Activated CD8-positive, alpha-beta T cell treated with anti-CD3 and anti-CD28 coated beads for 36 hours (primary cell): ENCODE measurements around the gene COL6A1. TPM values are rescaled to one million over a fixed set of nuclear protein-coding genes. Genes with fewer than 3 reads are reported as not detected.

ENCODE experiments used
- ATAC-seq: fragments of 200-7000 bp; cut with Tn5 transposase; one replicate; pipeline ENCODE4 v1.10.0; 2021; ENCODE audit warnings: mild to moderate bottlenecking, moderate library complexity
- CTCF ChIA-PET: fragments of 350-600 bp; sonication (Branson Sonifier 250); formaldehyde crosslinking; loops from one replicate; lab custom pipeline; 2021; ENCODE audit warnings: antibody characterized with exemption; lab: Charles Lee
- POLR2A ChIA-PET: fragments of 350-600 bp; sonication (Branson Sonifier 250); formaldehyde crosslinking; loops from one replicate; lab custom pipeline; 2021; ENCODE audit warnings: antibody characterized with exemption; lab: Charles Lee
- DNase-seq: peaks from one replicate; pipeline ENCODE4 v3.0.0-alpha.2; 2020
- H3K27ac Mint-ChIP-seq: one replicate; pipeline ENCODE4 v1.8.0; 2021; ENCODE audit warnings: mild to moderate bottlenecking, mixed read lengths
- H3K27me3 Mint-ChIP-seq: one replicate; pipeline ENCODE4 v1.8.0; 2021; ENCODE audit warnings: mixed read lengths
- H3K36me3 Mint-ChIP-seq: one replicate; pipeline ENCODE4 v1.8.0; 2021; ENCODE audit warnings: low read depth, mixed read lengths
- H3K4me1 Mint-ChIP-seq: one replicate; pipeline ENCODE4 v1.8.0; 2021; ENCODE audit warnings: low read depth, mixed read lengths
- H3K4me3 Mint-ChIP-seq: one replicate; pipeline ENCODE4 v1.8.0; 2021; ENCODE audit warnings: mild to moderate bottlenecking, moderate library complexity, mixed read lengths
- H3K9me3 Mint-ChIP-seq: one replicate; pipeline ENCODE4 v1.8.0; 2021; ENCODE audit warnings: mixed read lengths
- CTCF ChIP-seq: fragments of 200-600 bp; IDR thresholded peaks from one replicate; pipeline ENCODE4 v1.8.0; 2022; ENCODE audit warnings: antibody characterized with exemption, mild to moderate bottlenecking
- intact Hi-C: fragments of 100-400 bp; cut with micrococcal nuclease; formaldehyde crosslinking; loops from one replicate; pipeline ENCODE4 v1.10.0; 2022
- total RNA-seq, 2 experiments: library from RNA; stranded (reverse); gene quantifications; one replicate each; pipeline ENCODE4 v1.2.3, GENCODE V29; 2021

The COL6A1 gene
- total RNA-seq, 2 experiments from 2014 or later = 4.1 to 5.2 TPM

DNA sequence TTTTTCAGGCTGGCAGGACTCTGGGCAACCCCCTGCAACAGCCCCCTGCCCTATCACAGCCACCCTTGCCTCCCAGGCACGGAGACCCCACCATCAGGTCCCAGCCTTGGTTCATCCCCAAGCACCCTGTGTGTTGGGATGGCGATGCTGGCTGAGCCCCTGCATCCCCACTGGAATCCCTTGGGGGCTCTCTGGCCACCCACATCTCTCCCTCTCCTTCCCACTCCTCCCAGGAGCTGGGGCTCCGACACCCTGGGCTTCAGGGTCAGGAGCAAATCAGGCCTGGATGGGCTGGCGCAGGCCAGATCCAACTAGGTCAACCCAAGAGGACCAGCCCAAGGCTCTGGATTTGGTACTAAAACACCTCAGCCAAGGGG is 25.9 kb downstream of the COL6A1 start:
- Mint-ChIP-seq H3K27me3 (peaks cover 5% of the 10 kb centered on the region), H3K4me1 (no peaks in the 10 kb centered on the region), H3K36me3 (no peaks in the 10 kb centered on the region), H3K4me3 (no peak overlapping the region), H3K27ac (no peak overlapping the region), H3K9me3 (peaks cover 3% of the 10 kb centered on the region)
- intact Hi-C loops = no loop called here
- no peak for TF ChIP-seq CTCF
- no peak for ATAC-seq
- POLR2A ChIA-PET = no interaction called here
- CTCF ChIA-PET = no interaction called here
- no peak for DNase-seq

DNA sequence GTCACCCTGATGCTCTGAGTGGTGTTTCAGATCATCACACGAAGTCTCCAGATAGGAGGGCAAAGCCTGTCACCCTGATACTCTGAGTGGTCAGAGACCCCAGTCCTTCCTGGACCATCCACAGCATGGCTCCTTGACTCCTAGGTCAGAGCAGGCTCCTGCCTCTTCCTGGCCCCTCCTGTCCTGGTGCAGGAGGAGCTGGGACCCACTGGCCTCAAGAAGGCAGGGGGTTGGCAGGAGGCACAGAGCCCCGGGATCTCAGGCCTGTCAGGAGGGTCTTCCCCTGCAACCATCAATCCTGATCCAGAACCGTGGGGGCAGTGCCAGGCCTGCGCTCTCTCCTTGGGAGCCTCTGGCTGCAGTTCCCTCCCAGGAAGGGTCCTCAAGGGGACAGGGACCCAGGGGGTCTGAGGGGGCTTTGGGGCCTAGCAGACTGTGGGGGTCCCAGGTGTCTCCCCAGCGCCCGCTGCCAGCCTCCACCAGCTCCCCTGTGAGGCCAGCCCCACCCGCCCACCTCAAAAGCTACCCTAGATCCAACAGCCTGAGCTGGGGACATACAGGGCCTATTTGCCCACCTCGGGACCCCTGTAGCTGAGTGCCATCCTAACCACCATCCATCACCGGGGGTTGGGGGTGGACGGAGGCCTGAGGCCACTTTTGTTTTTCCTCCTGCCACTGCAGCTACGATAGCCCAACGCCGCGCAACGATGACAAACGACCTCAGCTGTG is 27.5 kb downstream of the COL6A1 start:
- ATAC-seq (no peak), DNase-seq (no peak)
- POLR2A ChIA-PET = no interaction called here
- Mint-ChIP-seq H3K4me3 (no peak overlapping the region), H3K27me3 (peaks cover 8% of the 10 kb centered on the region), H3K36me3 (no peaks in the 10 kb centered on the region), H3K4me1 (no peaks in the 10 kb centered on the region), H3K9me3 (peaks cover 3% of the 10 kb centered on the region), H3K27ac (no peak overlapping the region)
- CTCF ChIA-PET = no interaction called here
- no peak for TF ChIP-seq CTCF
- intact Hi-C loops = no loop called here

DNA sequence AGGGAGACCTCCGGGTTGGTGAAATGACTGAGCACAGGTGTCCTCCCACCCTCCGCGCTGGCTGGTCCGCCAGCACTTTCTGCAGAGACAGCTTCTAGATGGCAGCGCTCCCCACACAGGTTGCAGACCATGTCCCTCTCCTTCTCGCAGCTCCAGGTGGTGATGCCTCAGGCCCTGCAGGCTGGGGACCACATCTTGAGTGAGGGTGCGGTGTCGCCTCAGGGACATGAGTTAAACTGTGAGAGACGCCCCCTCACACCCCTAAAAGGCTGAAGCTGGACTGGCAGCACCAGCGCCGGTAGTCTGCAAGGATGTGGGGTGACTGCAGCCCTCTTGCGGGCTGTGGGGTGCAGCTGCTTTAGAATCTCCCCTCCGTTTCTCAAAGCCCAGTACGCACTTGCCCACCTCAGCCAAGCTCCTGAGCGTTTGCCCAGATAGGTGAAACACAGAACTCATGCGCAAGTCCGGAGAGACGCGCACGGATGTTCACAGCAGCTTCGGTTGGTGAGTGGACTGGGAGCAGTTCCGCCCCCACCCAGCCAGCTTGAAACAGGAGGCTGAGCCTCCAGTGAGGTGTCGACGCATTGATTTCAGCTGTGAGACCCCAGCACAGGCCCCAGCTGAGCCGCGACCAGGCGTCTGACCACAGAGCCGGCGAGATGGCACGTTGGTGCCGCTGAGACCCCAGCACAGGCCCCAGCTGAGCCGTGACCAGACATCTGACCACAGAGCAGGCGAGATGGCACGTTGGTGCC is 28.6 kb downstream of the COL6A1 start:
- DNase-seq (no peak), ATAC-seq (no peak)
- Mint-ChIP-seq H3K9me3 (peaks cover 3% of the 10 kb centered on the region), H3K4me3 (no peak overlapping the region), H3K27ac (no peak overlapping the region), H3K4me1 (no peaks in the 10 kb centered on the region), H3K36me3 (no peaks in the 10 kb centered on the region), H3K27me3 (peaks cover 14% of the 10 kb centered on the region)
- ChIA-PET CTCF (no interaction called here), POLR2A (no interaction called here)
- no peak for TF ChIP-seq CTCF
- intact Hi-C loops = no loop called here

GRCh38 chr21:46011267-46011967 is 29.8 kb downstream of the COL6A1 start:
- POLR2A ChIA-PET = no interaction called here
- TF ChIP-seq CTCF = no peak

GRCh38 chr21:46012154-46012553 is 30.6 kb downstream of the COL6A1 start:
- TF ChIP-seq CTCF = no peak
- ATAC-seq (no peak), DNase-seq (no peak)
- H3K27me3 Mint-ChIP-seq = peaks cover 15% of the 10 kb centered on the region
- no peak overlapping the region for H3K27ac Mint-ChIP-seq
- POLR2A ChIA-PET = no interaction called here
- no peak overlapping the region for H3K4me3 Mint-ChIP-seq
- CTCF ChIA-PET = no interaction called here
- H3K9me3 Mint-ChIP-seq = peaks cover 3% of the 10 kb centered on the region
- intact Hi-C loops = no loop called here
- H3K36me3 Mint-ChIP-seq = no peaks in the 10 kb centered on the region
- H3K4me1 Mint-ChIP-seq = no peaks in the 10 kb centered on the region

More at GRCh38 chr21:46011267-46011967, 29.8 kb downstream of the COL6A1 start:
- CTCF ChIA-PET = no interaction called here
- Mint-ChIP-seq H3K27me3 (peaks cover 15% of the 10 kb centered on the region), H3K36me3 (no peaks in the 10 kb centered on the region), H3K27ac (no peak overlapping the region), H3K4me1 (no peaks in the 10 kb centered on the region), H3K9me3 (peaks cover 3% of the 10 kb centered on the region), H3K4me3 (no peak overlapping the region)
- no peak for ATAC-seq
- intact Hi-C loops = no loop called here
- no peak for DNase-seq
